Measurements from ENCODE around the gene ITIH5. TPM values are rescaled to one million over a fixed set of nuclear protein-coding genes. Genes with fewer than 3 reads are reported as not detected.

The ITIH5 gene
- total and polyA plus RNA-seq, 2 experiments from 2014 or later: 22.3 to 22.8 TPM

GRCh38 chr10:7590271-7590670 is 76.5 kb downstream of the ITIH5 start:
- Histone ChIP-seq H4K20me1 (ENCODE audit: insufficient read depth, poor library complexity, severe bottlenecking) (no peaks in the 10 kb centered on the region), H3K4me1 (ENCODE audit: insufficient read depth) (no peaks in the 10 kb centered on the region), H2AFZ (no peak overlapping the region), H3K79me2 (no peaks in the 10 kb centered on the region), H3K9me3 (ENCODE audit: low read depth) (no peaks in the 10 kb centered on the region), H3K27ac (no peak overlapping the region), H3K27me3 (no peaks in the 10 kb centered on the region), H3K4me2 (no peak overlapping the region), H3K9me2 (replicated peaks; ENCODE audit: insufficient read depth) (no peaks in the 10 kb centered on the region), H3K4me3 (no peak overlapping the region), H3K36me3 (replicated peaks; ENCODE audit: insufficient read depth, low read depth) (no peaks in the 10 kb centered on the region)
- no peak for DNase-seq (ENCODE audit: low spot score)
- 91% methylated on average over 9 of the region's 9 CpGs for WGBS (ENCODE audit: low lambda C conversion rate, missing lambda C conversion rate)
- no peak for TF ChIP-seq EZH2phosphoT487 (IDR thresholded peaks at IDR 0.05; ENCODE audit: low read depth, severe bottlenecking, unreplicated experiment)
- TF ChIP-seq EZH2 (IDR thresholded peaks at IDR 0.05; ENCODE audit: borderline replicate concordance): no peak
- no peak for TF ChIP-seq CTCF (IDR thresholded peaks at IDR 0.05; ENCODE audit: poor library complexity)

- Histone ChIP-seq H3K4me3 (no peak overlapping the region), H3K79me2 (no peaks in the 10 kb centered on the region), H3K27ac (no peak overlapping the region), H3K4me1 (ENCODE audit: insufficient read depth) (no peaks in the 10 kb centered on the region), H3K9me3 (ENCODE audit: low read depth) (no peaks in the 10 kb centered on the region), H3K27me3 (no peaks in the 10 kb centered on the region), H4K20me1 (ENCODE audit: insufficient read depth, poor library complexity, severe bottlenecking) (no peaks in the 10 kb centered on the region), H3K9me2 (replicated peaks; ENCODE audit: insufficient read depth) (no peaks in the 10 kb centered on the region), H3K36me3 (replicated peaks; ENCODE audit: insufficient read depth, low read depth) (no peaks in the 10 kb centered on the region), H2AFZ (no peak overlapping the region), H3K4me2 (no peak overlapping the region)
- TF ChIP-seq EZH2phosphoT487 (IDR thresholded peaks at IDR 0.05; ENCODE audit: low read depth, severe bottlenecking, unreplicated experiment): no peak
- TF ChIP-seq EZH2 (IDR thresholded peaks at IDR 0.05; ENCODE audit: borderline replicate concordance): no peak
- no peak for TF ChIP-seq CTCF (IDR thresholded peaks at IDR 0.05; ENCODE audit: poor library complexity)
- 87% methylated on average over 8 of the region's 10 CpGs for WGBS (ENCODE audit: low lambda C conversion rate, missing lambda C conversion rate)
- DNase-seq (ENCODE audit: low spot score): no peak
Measured at GRCh38 chr10:7589748-7590147, 77.0 kb downstream of the ITIH5 start.

- TF ChIP-seq EZH2 (IDR thresholded peaks at IDR 0.05; ENCODE audit: borderline replicate concordance) (no peak), CTCF (IDR thresholded peaks at IDR 0.05; ENCODE audit: poor library complexity) (no peak), EZH2phosphoT487 (IDR thresholded peaks at IDR 0.05; ENCODE audit: low read depth, severe bottlenecking, unreplicated experiment) (no peak)
- Histone ChIP-seq H3K27ac (no peak overlapping the region), H3K4me1 (ENCODE audit: insufficient read depth) (no peaks in the 10 kb centered on the region), H3K27me3 (no peaks in the 10 kb centered on the region), H3K79me2 (no peaks in the 10 kb centered on the region), H3K4me3 (no peak overlapping the region), H2AFZ (no peak overlapping the region), H4K20me1 (ENCODE audit: insufficient read depth, poor library complexity, severe bottlenecking) (no peaks in the 10 kb centered on the region), H3K9me3 (ENCODE audit: low read depth) (no peaks in the 10 kb centered on the region), H3K9me2 (replicated peaks; ENCODE audit: insufficient read depth) (no peaks in the 10 kb centered on the region), H3K4me2 (no peak overlapping the region), H3K36me3 (replicated peaks; ENCODE audit: insufficient read depth, low read depth) (no peaks in the 10 kb centered on the region)
- DNase-seq (ENCODE audit: low spot score): no peak
- 90% methylated on average over 6 of the region's 6 CpGs for whole genome bisulfite sequencing (ENCODE audit: low lambda C conversion rate, missing lambda C conversion rate)
Measured at GRCh38 chr10:7587865-7588188, 78.9 kb downstream of the ITIH5 start.
